GM12878 (cell line): Measurements from ENCODE around the gene CPLX4.

ENCODE experiments used
- ATF2 ChIP-seq: IDR thresholded peaks from 2 replicates; pipeline ENCODE4 v1.6.1; 2012; ENCODE audit warnings: low read length, inconsistent platforms
- FOXK2 ChIP-seq: fragments of 450-650 bp; IDR thresholded peaks from 2 replicates; pipeline ENCODE4 v1.6.1; 2017; ENCODE audit warnings: mild to moderate bottlenecking, moderate library complexity
- NR2C2 ChIP-seq: IDR thresholded peaks from 2 replicates; pipeline ENCODE4 v1.6.1; 2011; ENCODE audit warnings: borderline replicate concordance, low read depth; ENCODE audit not compliant: control insufficient read depth, insufficient read length
- POLR2A ChIP-seq: IDR thresholded peaks from 2 replicates; pipeline ENCODE4 v1.6.1; 2011; ENCODE audit warnings: low read depth, mild to moderate bottlenecking, low read length
- REST ChIP-seq: IDR thresholded peaks from 2 replicates; pipeline ENCODE4 v1.6.1; 2012; ENCODE audit warnings: mild to moderate bottlenecking, low read depth, low read length
- SRF ChIP-seq, 2 experiments: IDR thresholded peaks; 2 replicates each; pipeline ENCODE4 v1.6.1; 2011; ENCODE audit warnings: low read depth in 2 of 2, low read length in 2 of 2, mild to moderate bottlenecking in 1 of 2, moderate library complexity in 1 of 2
- TAF1 ChIP-seq: IDR thresholded peaks from 2 replicates; pipeline ENCODE4 v1.6.1; 2011; ENCODE audit warnings: mild to moderate bottlenecking, low read depth, low read length, borderline replicate concordance
- TARDBP ChIP-seq: IDR thresholded peaks from 2 replicates; pipeline ENCODE4 v1.6.1; 2016; ENCODE audit warnings: borderline replicate concordance
- USF1 ChIP-seq: IDR thresholded peaks from 2 replicates; pipeline ENCODE4 v1.6.1; 2011; ENCODE audit warnings: borderline replicate concordance, low read depth, mild to moderate bottlenecking, moderate library complexity, mixed read lengths, low read length; ENCODE audit not compliant: insufficient read depth; ENCODE audit errors: extremely low read length

- TF ChIP-seq POLR2A: no peak
- no peak for TF ChIP-seq USF1
- TF ChIP-seq FOXK2: no peak
- no peak for TF ChIP-seq SRF (IDR thresholded peaks at IDR 0.05; ENCODE audit: low read depth in 2 of 2, low read length in 2 of 2)
- no peak for TF ChIP-seq ATF2
- no peak for TF ChIP-seq NR2C2
- TF ChIP-seq TAF1: no peak
- no peak for TF ChIP-seq TARDBP
- no peak for TF ChIP-seq REST
Observed at GRCh38 chr18:59286341-59286740, 32.1 kb downstream of the CPLX4 start.
